ENCODE results near the gene MAP4K2. TPM values are rescaled to one million over a fixed set of nuclear protein-coding genes. Genes with fewer than 3 reads are reported as not detected.

MAP4K2 gene
- polyA plus RNA-seq, 1 of the 3 experiments (the other 2 are of a cell fraction) = 20.0 TPM

- no peak for TF ChIP-seq USF1 (IDR thresholded peaks at IDR 0.05; ENCODE audit: borderline replicate concordance, low read depth)
- no peak for TF ChIP-seq FOXJ3 (CRISPR knock-in tag; IDR thresholded peaks at IDR 0.05)
- TF ChIP-seq MEF2A (IDR thresholded peaks at IDR 0.05; ENCODE audit: borderline replicate concordance, low read depth) = no peak
- TF ChIP-seq EZH2phosphoT487 (IDR thresholded peaks at IDR 0.05; ENCODE audit: borderline replicate concordance, low read depth) = no peak
- no peak for TF ChIP-seq RXRA (IDR thresholded peaks at IDR 0.05; ENCODE audit: borderline replicate concordance, low read depth)
- no peak; the same call in none of the 2 replicates for TF ChIP-seq MXI1 (IDR thresholded peaks at IDR 0.05; ENCODE audit: low read depth, low read length)
- no peak for TF ChIP-seq SMC3 (IDR thresholded peaks at IDR 0.05; ENCODE audit: low read depth, low read length)
- TF ChIP-seq RFX5 (IDR thresholded peaks at IDR 0.05; ENCODE audit: low read length) = peak; percentile 89
- TF ChIP-seq RAD21 (IDR thresholded peaks at IDR 0.05; ENCODE audit: low read length) = no peak
- peak; percentile 99 for TF ChIP-seq CHD2 (IDR thresholded peaks at IDR 0.05; ENCODE audit: low read length, partially characterized antibody)
- peak; percentile 71 for TF ChIP-seq GABPA (IDR thresholded peaks at IDR 0.05; ENCODE audit: low read depth)
- TF ChIP-seq JUND (IDR thresholded peaks at IDR 0.05) = no peak
- TF ChIP-seq NRF1 (IDR thresholded peaks at IDR 0.05; ENCODE audit: low read depth, low read length) = peak; percentile 43; the same call in 1 of the 2 replicates
- TF ChIP-seq TCF12 (IDR thresholded peaks at IDR 0.05) = no peak
These were observed 24.3 kb downstream of the MAP4K2 start, which contains the start of gene SF1 (continued) for GRCh38 chr11:64778473-64779298.

- H3K9me2 ChIP-seq = no peaks in the 10 kb centered on the region
- no peak overlapping the region for H2AFZ ChIP-seq (ENCODE audit: low read depth)
- no peak for DNase-seq
- H3K36me3 ChIP-seq (replicated peaks in 1 of 2; ENCODE audit: control insufficient read depth in 1 of 2, insufficient read depth in 2 of 2, low read length in 1 of 2) = peaks cover 41 to 42% of the 10 kb centered on the region in 2 experiments
- H3F3A ChIP-seq (replicated peaks; ENCODE audit: insufficient read depth) = peaks cover 18% of the 10 kb centered on the region
- POLR2A ChIA-PET = interaction anchor here (0.8 to 1.2 kb wide), 5 partner anchors 10 to 1081 kb away, joined by 3 to 7 read pairs (median 3); partner anchors contain the start of gene PYGM
- H3K27ac ChIP-seq (ENCODE audit: low read depth in 2 of 2, low read length in 1 of 2) = peak overlapping the region; percentile 91 to 95
- H4K20me1 ChIP-seq (ENCODE audit: insufficient read depth) = peaks cover 44% of the 10 kb centered on the region
- CTCF ChIA-PET = interaction anchor here (1.4 to 6.1 kb wide), 2 partner anchors 12 to 90 kb away, joined by 6 to 47 read pairs; no protein-coding TSS in a partner anchor
- H3K27me3 ChIP-seq (ENCODE audit: insufficient read depth) = no peaks in the 10 kb centered on the region
- H3K9me3 ChIP-seq = no peaks in the 10 kb centered on the region
- peaks cover 17 to 19% of the 10 kb centered on the region in 2 experiments for H3K4me1 ChIP-seq (ENCODE audit: control insufficient read depth in 1 of 2, insufficient read depth in 2 of 2, low read depth in 1 of 2, low read length in 1 of 2)
- H3K79me2 ChIP-seq (ENCODE audit: insufficient read depth) = peaks cover 44% of the 10 kb centered on the region
- no peak for TF ChIP-seq RXRA (IDR thresholded peaks at IDR 0.05; ENCODE audit: borderline replicate concordance, low read depth)
- no peak for TF ChIP-seq USF2 (IDR thresholded peaks at IDR 0.05; ENCODE audit: borderline replicate concordance, low read depth, low read length)
- no peak for TF ChIP-seq FOXJ3 (CRISPR knock-in tag; IDR thresholded peaks at IDR 0.05)
- peak; percentile 73; the same call in 1 of the 2 replicates for TF ChIP-seq MXI1 (IDR thresholded peaks at IDR 0.05; ENCODE audit: low read depth, low read length)
- TF ChIP-seq POLR2AphosphoS5 (IDR thresholded peaks at IDR 0.05; ENCODE audit: low read depth, low read length) = no peak
- H3K9ac ChIP-seq = peak overlapping the region; percentile 95
- H3K4me2 ChIP-seq = peak overlapping the region; percentile 66; the same call in 1 of the 2 replicates
- H3K4me3 ChIP-seq (ENCODE audit: low read depth in 2 of 2, low read length in 1 of 2) = peak overlapping the region; percentile 75 to 83
- no CpG with 5 or more reads among the region's 28 CpGs for WGBS (ENCODE audit: low lambda C conversion rate)
These were observed 24.9 kb downstream of the MAP4K2 start for GRCh38 chr11:64778223-64778472.
